HCT116 (cell line): ENCODE data around the gene UQCR11. TPM values are rescaled to one million over a fixed set of nuclear protein-coding genes. Genes with fewer than 3 reads are reported as not detected.

Source experiments
- ATAC-seq: fragments of 200-7000 bp; cut with Tn5 transposase; 2 replicates; pipeline ENCODE4 v1.9.1; 2020; ENCODE audit warnings: mild to moderate bottlenecking, moderate library complexity
- BruUV-seq: library from RNA; stranded (reverse); fragments of 400-500 nt; replicated peaks from 2 replicates; lab custom pipeline; 2021; lab: Mats Ljungman, UMichigan
- CTCF ChIA-PET: fragments of 300-600 bp; sonication (Branson Sonifier 250); formaldehyde crosslinking; loops from one replicate; lab custom pipeline; 2021; ENCODE audit warnings: antibody characterized with exemption; lab: Charles Lee
- POLR2A ChIA-PET: fragments of 300-600, 350-600 bp; sonication (Branson Sonifier 250); formaldehyde crosslinking; loops from one replicate; lab custom pipeline; 2021; ENCODE audit warnings: antibody characterized with exemption; lab: Charles Lee
- RAD21 ChIA-PET, 2 experiments: fragments of 300-600 bp; sonication (Branson Sonifier 250); formaldehyde crosslinking; loops; one replicate each; lab custom pipeline; 2023; ENCODE audit warnings: low total read pairs in 2 of 2; ENCODE audit not compliant: uncharacterized antibody in 2 of 2, unreplicated experiment in 2 of 2, low non-redundant PET in 1 of 2; lab: Charles Lee
- DNase-seq: peaks from one replicate; pipeline ENCODE4 v3.0.0-alpha.2; 2010; ENCODE audit warnings: low read depth, low spot score
- H2AFZ ChIP-seq: fragments of 200-600 bp; shearing (Covaris generic), sonication (generic); 2 replicates; pipeline ENCODE4 v1.6.1; 2017; ENCODE audit warnings: low read depth, mixed run types, mixed read lengths, antibody characterized with exemption, low read length; ENCODE audit not compliant: poor library complexity, severe bottlenecking
- H3K27ac ChIP-seq: 2 replicates; pipeline ENCODE4 v1.5.1; 2012; ENCODE audit warnings: low read depth, low read length
- H3K27me3 ChIP-seq: fragments of 200-600 bp; sonication (generic); 2 replicates; pipeline ENCODE4 v1.6.1; 2016; ENCODE audit warnings: mixed run types, low read length, mixed read lengths; ENCODE audit not compliant: insufficient read depth
- H3K36me3 ChIP-seq, 2 experiments: fragments of 200-500 bp in 1 of 2; fragments of 200-600 bp in 1 of 2; sonication (Bioruptor generic) in 1 of 2; sonication (generic) in 1 of 2; 2 replicates each; pipeline versions ENCODE4 v1.5.1 to v1.6.1; 2014 to 2016; ENCODE audit warnings: low read length in 2 of 2, inconsistent platforms in 1 of 2, mixed read lengths in 1 of 2, mixed run types in 1 of 2; ENCODE audit not compliant: insufficient read depth in 2 of 2, control insufficient read depth in 1 of 2
- H3K4me1 ChIP-seq, 2 experiments: fragments of 200-600 bp in 1 of 2; sonication (generic) in 1 of 2; 2 replicates each; pipeline versions ENCODE4 v1.5.1 to v1.6.1; 2012 to 2017; ENCODE audit warnings: low read length in 2 of 2, inconsistent platforms in 1 of 2, mild to moderate bottlenecking in 1 of 2, mixed read lengths in 1 of 2, mixed run types in 1 of 2, moderate library complexity in 1 of 2; ENCODE audit not compliant: insufficient read depth in 2 of 2, control insufficient read depth in 1 of 2
- H3K4me2 ChIP-seq: fragments of 200-600 bp; sonication (generic); 2 replicates; pipeline ENCODE4 v1.6.1; 2017; ENCODE audit warnings: mixed run types, low read length, mixed read lengths
- H3K4me3 ChIP-seq, 2 experiments: fragments of 200-600 bp in 1 of 2; sonication (generic) in 1 of 2; replicated peaks in 1 of 2; 2 replicates each; pipeline ENCODE4 v1.5.1; 2011 to 2016; ENCODE audit warnings: low read length in 2 of 2, control low read depth in 1 of 2, low read depth in 1 of 2, mild to moderate bottlenecking in 1 of 2, mixed read lengths in 1 of 2, mixed run types in 1 of 2
- H3K79me2 ChIP-seq: fragments of 200-600 bp; sonication (generic); 2 replicates; pipeline ENCODE4 v1.6.1; 2017; ENCODE audit warnings: mild to moderate bottlenecking, mixed run types, low read length, moderate library complexity, mixed read lengths; ENCODE audit not compliant: insufficient read depth
- H3K9ac ChIP-seq: fragments of 200-600 bp; sonication (generic); 2 replicates; pipeline ENCODE4 v1.6.1; 2016; ENCODE audit warnings: low read length, mixed read lengths
- H3K9me2 ChIP-seq: fragments of 200-600 bp; sonication (generic), shearing (Covaris generic); 2 replicates; pipeline ENCODE4 v1.6.1; 2017; ENCODE audit warnings: mixed run types, mild to moderate bottlenecking, moderate library complexity; ENCODE audit not compliant: insufficient read depth
- H3K9me3 ChIP-seq, 2 experiments: fragments of 200-500 bp in 1 of 2; fragments of 200-600 bp in 1 of 2; sonication (Bioruptor generic) in 1 of 2; sonication (generic) in 1 of 2; 2 replicates each; pipeline ENCODE4 v1.6.1; 2014 to 2017; ENCODE audit warnings: low read length in 2 of 2, mixed read lengths in 2 of 2, inconsistent platforms in 1 of 2, low read depth in 1 of 2, mild to moderate bottlenecking in 1 of 2, mixed run types in 1 of 2, moderate library complexity in 1 of 2; ENCODE audit not compliant: control insufficient read depth in 1 of 2, insufficient read depth in 1 of 2
- H4K20me1 ChIP-seq: fragments of 200-600 bp; sonication (generic), shearing (Covaris generic); 2 replicates; pipeline ENCODE4 v1.6.1; 2017; ENCODE audit warnings: mixed run types, mild to moderate bottlenecking, moderate library complexity; ENCODE audit not compliant: insufficient read depth
- CEBPB ChIP-seq: IDR thresholded peaks from 2 replicates; pipeline ENCODE4 v1.6.1; 2012; ENCODE audit warnings: low read depth
- CTCF ChIP-seq, 3 experiments: fragments of 200-600 bp in 1 of 3; sonication (generic) in 1 of 3; IDR thresholded peaks in 2 of 3; conservative IDR thresholded peaks in 1 of 3; 2 replicates each; pipeline ENCODE4 v1.5.1; 2012 to 2017; ENCODE audit warnings: low read depth in 2 of 3, low read length in 2 of 3, antibody characterized with exemption in 1 of 3, borderline replicate concordance in 1 of 3, control low read depth in 1 of 3, mild to moderate bottlenecking in 1 of 3, mixed read lengths in 1 of 3, mixed run types in 1 of 3, moderate library complexity in 1 of 3; ENCODE audit not compliant: insufficient read depth in 1 of 3
- EGR1 ChIP-seq: IDR thresholded peaks from 2 replicates; pipeline ENCODE4 v1.6.1; 2012; ENCODE audit warnings: low read depth
- ELF1 ChIP-seq: IDR thresholded peaks from 2 replicates; pipeline ENCODE4 v1.6.1; 2012; ENCODE audit warnings: low read depth, borderline replicate concordance
- EZH2phosphoT487 ChIP-seq: fragments of 200-600 bp; IDR thresholded peaks from 2 replicates; pipeline ENCODE4 v1.6.1; 2018; ENCODE audit warnings: antibody characterized with exemption, borderline replicate concordance
- JUND ChIP-seq: IDR thresholded peaks from 2 replicates; pipeline ENCODE4 v1.6.1; 2012
- POLR2A ChIP-seq: IDR thresholded peaks from 2 replicates; pipeline ENCODE4 v1.7.0; 2011; ENCODE audit warnings: borderline replicate concordance; ENCODE audit not compliant: insufficient read depth, insufficient read length; ENCODE audit errors: extremely low read depth
- RAD21 ChIP-seq: IDR thresholded peaks from 2 replicates; pipeline ENCODE4 v1.6.1; 2012; ENCODE audit warnings: low read depth, mild to moderate bottlenecking
- SP1 ChIP-seq: IDR thresholded peaks from 2 replicates; pipeline ENCODE4 v1.6.1; 2012; ENCODE audit warnings: low read depth
- TCF7L2 ChIP-seq: IDR thresholded peaks from 2 replicates; pipeline ENCODE4 v1.7.0; 2011; ENCODE audit warnings: borderline replicate concordance, inconsistent platforms; ENCODE audit not compliant: insufficient read depth, insufficient read length; ENCODE audit errors: extremely low read depth
- YY1 ChIP-seq: IDR thresholded peaks from 2 replicates; pipeline ENCODE4 v1.6.1; 2011; ENCODE audit warnings: low read length, low read depth, moderate library complexity, mild to moderate bottlenecking; ENCODE audit not compliant: insufficient replicate concordance; ENCODE audit errors: extremely low read depth
- ZFX ChIP-seq: fragments of 450-650 bp; IDR thresholded peaks from 2 replicates; pipeline ENCODE4 v1.6.1; 2017
- ZNF274 ChIP-seq: fragments of 200-500 bp; sonication (Bioruptor generic); IDR thresholded peaks from 2 replicates; pipeline ENCODE4 v1.6.1; 2014; ENCODE audit warnings: mild to moderate bottlenecking, low read depth, low read length, inconsistent platforms
- intact Hi-C: fragments of 100-400 bp; cut with micrococcal nuclease; formaldehyde crosslinking; loops from 2 replicates; pipeline ENCODE4 v1.10.0; 2022
- total RNA-seq: library from RNA; stranded (reverse); gene quantifications from one replicate; pipeline ENCODE4 v1.2.1, GENCODE V29; 2021; ENCODE audit not compliant: unreplicated experiment
- TF ChIP-seq, protein P1 (sequence below): IDR thresholded peaks from 2 replicates; pipeline ENCODE4 v1.6.1; 2012
- TF ChIP-seq, protein P2 (sequence below): IDR thresholded peaks from 2 replicates; pipeline ENCODE4 v1.6.1; 2012
- TF ChIP-seq, protein P3 (sequence below): IDR thresholded peaks from 2 replicates; pipeline ENCODE4 v1.6.1; 2012; ENCODE audit warnings: low read depth

Gene UQCR11
- total RNA-seq, 1 experiment from 2014 or later, result 303 TPM

DNA sequence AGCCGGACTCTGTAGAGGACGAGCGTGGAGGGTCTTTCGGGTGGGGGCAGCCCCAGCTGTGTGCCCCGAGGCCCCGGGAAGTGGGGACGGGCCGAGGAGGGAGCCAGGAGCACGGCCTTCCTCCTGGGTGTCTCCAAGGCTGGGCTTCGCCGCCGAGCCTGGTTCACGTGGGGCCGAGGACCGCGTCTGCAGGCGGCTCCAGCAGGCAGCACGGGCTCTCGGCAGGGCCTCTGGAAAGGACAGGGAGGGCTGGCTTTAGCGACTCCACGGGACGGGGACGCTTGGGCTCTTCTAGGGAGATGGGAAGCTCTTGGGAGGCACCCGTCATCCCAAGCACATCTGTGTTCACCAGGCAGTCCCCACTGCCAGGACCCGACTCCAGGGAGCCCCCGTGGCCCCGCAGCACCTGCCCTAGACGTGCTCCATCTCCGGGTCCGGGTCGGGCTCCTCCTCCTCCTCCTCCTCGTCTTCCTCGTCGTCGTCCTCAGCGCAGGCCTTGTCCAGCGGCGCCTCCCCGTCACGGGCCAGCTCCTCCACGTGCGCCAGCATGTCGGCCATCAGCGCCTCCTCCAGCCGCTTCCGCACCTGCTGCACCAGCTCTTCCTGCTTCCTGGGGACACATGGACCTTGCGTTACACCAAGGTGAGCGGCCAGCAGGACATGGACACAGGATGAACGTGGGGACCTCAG is 27.2 kb downstream of the UQCR11 start:
- H3K4me3 ChIP-seq, result no peak overlapping the region
- no peak for DNase-seq
- ChIA-PET RAD21 (no interaction called here), POLR2A (no interaction called here), CTCF (no interaction called here)
- ATAC-seq, result no peak
- TF ChIP-seq ELF1, result no peak
- TF ChIP-seq TCF7L2, result no peak
- no peak for TF ChIP-seq ZFX
- TF ChIP-seq CTCF (IDR thresholded peaks at IDR 0.05 in 2 of 3, conservative IDR thresholded peaks at IDR 0.05 in 1 of 3; ENCODE audit: borderline replicate concordance in 1 of 3, insufficient read depth in 1 of 3, low read depth in 2 of 3, low read length in 2 of 3), result no peak
- TF ChIP-seq CEBPB, result no peak
- no peak for TF ChIP-seq SP1
- TF ChIP-seq EZH2phosphoT487, result no peak
- no peak for TF ChIP-seq YY1
- no peak for TF ChIP-seq JUND
- no peak for TF ChIP-seq RAD21
- TF ChIP-seq, protein P1, sequence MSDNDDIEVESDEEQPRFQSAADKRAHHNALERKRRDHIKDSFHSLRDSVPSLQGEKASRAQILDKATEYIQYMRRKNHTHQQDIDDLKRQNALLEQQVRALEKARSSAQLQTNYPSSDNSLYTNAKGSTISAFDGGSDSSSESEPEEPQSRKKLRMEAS, result no peak
- no peak for TF ChIP-seq EGR1
- TF ChIP-seq, protein P2, sequence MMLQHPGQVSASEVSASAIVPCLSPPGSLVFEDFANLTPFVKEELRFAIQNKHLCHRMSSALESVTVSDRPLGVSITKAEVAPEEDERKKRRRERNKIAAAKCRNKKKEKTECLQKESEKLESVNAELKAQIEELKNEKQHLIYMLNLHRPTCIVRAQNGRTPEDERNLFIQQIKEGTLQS, result no peak
- TF ChIP-seq POLR2A, result no peak
- TF ChIP-seq, protein P3, sequence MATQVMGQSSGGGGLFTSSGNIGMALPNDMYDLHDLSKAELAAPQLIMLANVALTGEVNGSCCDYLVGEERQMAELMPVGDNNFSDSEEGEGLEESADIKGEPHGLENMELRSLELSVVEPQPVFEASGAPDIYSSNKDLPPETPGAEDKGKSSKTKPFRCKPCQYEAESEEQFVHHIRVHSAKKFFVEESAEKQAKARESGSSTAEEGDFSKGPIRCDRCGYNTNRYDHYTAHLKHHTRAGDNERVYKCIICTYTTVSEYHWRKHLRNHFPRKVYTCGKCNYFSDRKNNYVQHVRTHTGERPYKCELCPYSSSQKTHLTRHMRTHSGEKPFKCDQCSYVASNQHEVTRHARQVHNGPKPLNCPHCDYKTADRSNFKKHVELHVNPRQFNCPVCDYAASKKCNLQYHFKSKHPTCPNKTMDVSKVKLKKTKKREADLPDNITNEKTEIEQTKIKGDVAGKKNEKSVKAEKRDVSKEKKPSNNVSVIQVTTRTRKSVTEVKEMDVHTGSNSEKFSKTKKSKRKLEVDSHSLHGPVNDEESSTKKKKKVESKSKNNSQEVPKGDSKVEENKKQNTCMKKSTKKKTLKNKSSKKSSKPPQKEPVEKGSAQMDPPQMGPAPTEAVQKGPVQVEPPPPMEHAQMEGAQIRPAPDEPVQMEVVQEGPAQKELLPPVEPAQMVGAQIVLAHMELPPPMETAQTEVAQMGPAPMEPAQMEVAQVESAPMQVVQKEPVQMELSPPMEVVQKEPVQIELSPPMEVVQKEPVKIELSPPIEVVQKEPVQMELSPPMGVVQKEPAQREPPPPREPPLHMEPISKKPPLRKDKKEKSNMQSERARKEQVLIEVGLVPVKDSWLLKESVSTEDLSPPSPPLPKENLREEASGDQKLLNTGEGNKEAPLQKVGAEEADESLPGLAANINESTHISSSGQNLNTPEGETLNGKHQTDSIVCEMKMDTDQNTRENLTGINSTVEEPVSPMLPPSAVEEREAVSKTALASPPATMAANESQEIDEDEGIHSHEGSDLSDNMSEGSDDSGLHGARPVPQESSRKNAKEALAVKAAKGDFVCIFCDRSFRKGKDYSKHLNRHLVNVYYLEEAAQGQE, result no peak
- no peak for TF ChIP-seq ZNF274
- H3K4me2 ChIP-seq, result no peak overlapping the region
- BruUV-seq, result no TSS peak
- H3K27me3 ChIP-seq, result no peaks in the 10 kb centered on the region
- H3K4me1 ChIP-seq, result no peaks in the 10 kb centered on the region
- H3K36me3 ChIP-seq, result peaks cover 4 to 11% of the 10 kb centered on the region in 2 experiments; a peak in 1 of 4 replicates
- H3K79me2 ChIP-seq, result no peaks in the 10 kb centered on the region
- no peak overlapping the region for H3K27ac ChIP-seq
- no peaks in the 10 kb centered on the region for H3K9me2 ChIP-seq
- H2AFZ ChIP-seq, result no peak overlapping the region
- no peak overlapping the region for H3K9ac ChIP-seq
- intact Hi-C loops, result no loop called here
- no peaks in the 10 kb centered on the region for H4K20me1 ChIP-seq
- H3K9me3 ChIP-seq, result no peaks in the 10 kb centered on the region
